ENCODE measurements around the gene SERGEF.

SERGEF gene

GRCh38 chr11:17939542-17939941, 73.3 kb downstream of the SERGEF start:
- Mint-ChIP-seq H3K4me3 (no peak overlapping the region), H3K4me1 (no peaks in the 10 kb centered on the region)

GRCh38 chr11:17936790-17937189, 76.1 kb downstream of the SERGEF start:
- Mint-ChIP-seq H3K27ac (no peak overlapping the region), H3K27me3 (no peaks in the 10 kb centered on the region), H3K9me3 (peaks cover 6% of the 10 kb centered on the region), H3K36me3 (peaks cover 33% of the 10 kb centered on the region), H3K4me3 (no peak overlapping the region), H3K4me1 (no peaks in the 10 kb centered on the region)

More at GRCh38 chr11:17939542-17939941, 73.3 kb downstream of the SERGEF start:
- Mint-ChIP-seq H3K9me3 (peaks cover 3% of the 10 kb centered on the region), H3K27ac (no peak overlapping the region), H3K36me3 (peaks cover 28% of the 10 kb centered on the region), H3K27me3 (no peaks in the 10 kb centered on the region)

GRCh38 chr11:17934194-17934593, 78.7 kb downstream of the SERGEF start:
- Mint-ChIP-seq H3K27ac (no peak overlapping the region), H3K4me1 (no peaks in the 10 kb centered on the region), H3K4me3 (no peak overlapping the region), H3K36me3 (peaks cover 32% of the 10 kb centered on the region), H3K9me3 (peaks cover 6% of the 10 kb centered on the region), H3K27me3 (no peaks in the 10 kb centered on the region)

- Mint-ChIP-seq H3K4me3 (no peak overlapping the region), H3K4me1 (no peaks in the 10 kb centered on the region), H3K27me3 (no peaks in the 10 kb centered on the region), H3K9me3 (peaks cover 6% of the 10 kb centered on the region), H3K27ac (no peak overlapping the region), H3K36me3 (peaks cover 32% of the 10 kb centered on the region)
Observed at GRCh38 chr11:17933708-17934107, 79.1 kb downstream of the SERGEF start.

GRCh38 chr11:17932472-17932871, 80.4 kb downstream of the SERGEF start:
- peaks cover 32% of the 10 kb centered on the region for H3K36me3 Mint-ChIP-seq
- H3K27ac Mint-ChIP-seq = no peak overlapping the region
- H3K9me3 Mint-ChIP-seq = peaks cover 6% of the 10 kb centered on the region
- H3K4me3 Mint-ChIP-seq = no peak overlapping the region
- no peaks in the 10 kb centered on the region for H3K4me1 Mint-ChIP-seq
- H3K27me3 Mint-ChIP-seq = no peaks in the 10 kb centered on the region

- H3K4me3 Mint-ChIP-seq = no peak overlapping the region
- H3K9me3 Mint-ChIP-seq = peaks cover 6% of the 10 kb centered on the region
- H3K27ac Mint-ChIP-seq = no peak overlapping the region
- H3K27me3 Mint-ChIP-seq = no peaks in the 10 kb centered on the region
- H3K36me3 Mint-ChIP-seq = peaks cover 33% of the 10 kb centered on the region
- peaks cover 3% of the 10 kb centered on the region for H3K4me1 Mint-ChIP-seq
Observed at GRCh38 chr11:17931595-17931994, 81.3 kb downstream of the SERGEF start.

- peaks cover 34% of the 10 kb centered on the region for H3K36me3 Mint-ChIP-seq
- H3K4me3 Mint-ChIP-seq = no peak overlapping the region
- H3K27me3 Mint-ChIP-seq = no peaks in the 10 kb centered on the region
- H3K4me1 Mint-ChIP-seq = peaks cover 4% of the 10 kb centered on the region
- no peak overlapping the region for H3K27ac Mint-ChIP-seq
- H3K9me3 Mint-ChIP-seq = peaks cover 6% of the 10 kb centered on the region
Observed at GRCh38 chr11:17930544-17931125, 82.2 kb downstream of the SERGEF start.

GRCh38 chr11:17929171-17929570, 83.7 kb downstream of the SERGEF start:
- peaks cover 24% of the 10 kb centered on the region for H3K36me3 Mint-ChIP-seq
- H3K9me3 Mint-ChIP-seq = peaks cover 6% of the 10 kb centered on the region
- peaks cover 4% of the 10 kb centered on the region for H3K4me1 Mint-ChIP-seq
- H3K4me3 Mint-ChIP-seq = no peak overlapping the region
- H3K27me3 Mint-ChIP-seq = no peaks in the 10 kb centered on the region
- H3K27ac Mint-ChIP-seq = no peak overlapping the region

- H3K36me3 Mint-ChIP-seq = peaks cover 22% of the 10 kb centered on the region
- H3K4me3 Mint-ChIP-seq = no peak overlapping the region
- H3K4me1 Mint-ChIP-seq = peaks cover 4% of the 10 kb centered on the region
- no peaks in the 10 kb centered on the region for H3K27me3 Mint-ChIP-seq
- H3K27ac Mint-ChIP-seq = no peak overlapping the region
- peaks cover 6% of the 10 kb centered on the region for H3K9me3 Mint-ChIP-seq
Observed at GRCh38 chr11:17927681-17928343, 85.0 kb downstream of the SERGEF start.

GRCh38 chr11:17927041-17927440, 85.8 kb downstream of the SERGEF start:
- Mint-ChIP-seq H3K9me3 (no peaks in the 10 kb centered on the region), H3K36me3 (peaks cover 16% of the 10 kb centered on the region), H3K4me1 (peaks cover 4% of the 10 kb centered on the region), H3K27me3 (no peaks in the 10 kb centered on the region), H3K27ac (no peak overlapping the region), H3K4me3 (no peak overlapping the region)

- no peaks in the 10 kb centered on the region for H3K27me3 Mint-ChIP-seq
- H3K36me3 Mint-ChIP-seq = peaks cover 13% of the 10 kb centered on the region
- no peak overlapping the region for H3K4me3 Mint-ChIP-seq
- peaks cover 4% of the 10 kb centered on the region for H3K4me1 Mint-ChIP-seq
- H3K27ac Mint-ChIP-seq = no peak overlapping the region
- no peaks in the 10 kb centered on the region for H3K9me3 Mint-ChIP-seq
Observed at GRCh38 chr11:17924713-17925112, 88.1 kb downstream of the SERGEF start.

- Mint-ChIP-seq H3K27me3 (no peaks in the 10 kb centered on the region), H3K4me3 (no peak overlapping the region), H3K27ac (no peak overlapping the region), H3K4me1 (peaks cover 4% of the 10 kb centered on the region), H3K36me3 (peaks cover 20% of the 10 kb centered on the region), H3K9me3 (no peaks in the 10 kb centered on the region)
Observed at GRCh38 chr11:17923217-17923616, 89.6 kb downstream of the SERGEF start.

- Mint-ChIP-seq H3K27me3 (no peaks in the 10 kb centered on the region), H3K9me3 (no peaks in the 10 kb centered on the region), H3K27ac (no peak overlapping the region), H3K4me1 (peaks cover 4% of the 10 kb centered on the region), H3K4me3 (no peak overlapping the region), H3K36me3 (peaks cover 20% of the 10 kb centered on the region)
Observed at GRCh38 chr11:17922416-17922788, 90.4 kb downstream of the SERGEF start.

GRCh38 chr11:17921659-17922415, 91.0 kb downstream of the SERGEF start:
- Mint-ChIP-seq H3K4me3 (no peak overlapping the region), H3K27me3 (no peaks in the 10 kb centered on the region), H3K36me3 (peaks cover 20% of the 10 kb centered on the region), H3K4me1 (peaks cover 3% of the 10 kb centered on the region), H3K9me3 (no peaks in the 10 kb centered on the region), H3K27ac (no peak overlapping the region)

GRCh38 chr11:17918049-17918605, 94.7 kb downstream of the SERGEF start:
- no peaks in the 10 kb centered on the region for H3K27me3 Mint-ChIP-seq
- H3K4me1 Mint-ChIP-seq = no peaks in the 10 kb centered on the region
- no peak overlapping the region for H3K4me3 Mint-ChIP-seq
- H3K36me3 Mint-ChIP-seq = peaks cover 13% of the 10 kb centered on the region
- no peak overlapping the region for H3K27ac Mint-ChIP-seq
- H3K9me3 Mint-ChIP-seq = no peaks in the 10 kb centered on the region

GRCh38 chr11:17917556-17917955, 95.3 kb downstream of the SERGEF start:
- Mint-ChIP-seq H3K27me3 (no peaks in the 10 kb centered on the region), H3K4me1 (no peaks in the 10 kb centered on the region), H3K4me3 (no peak overlapping the region), H3K27ac (no peak overlapping the region), H3K9me3 (no peaks in the 10 kb centered on the region), H3K36me3 (peaks cover 13% of the 10 kb centered on the region)
